DMS79 (cell line): ENCODE results near the gene CD200R1L.

Experiments used
- DNase-seq: peaks from one replicate; lab custom pipeline; 2025; lab: John Stamatoyannopoulos, UW

The CD200R1L gene

DNA sequence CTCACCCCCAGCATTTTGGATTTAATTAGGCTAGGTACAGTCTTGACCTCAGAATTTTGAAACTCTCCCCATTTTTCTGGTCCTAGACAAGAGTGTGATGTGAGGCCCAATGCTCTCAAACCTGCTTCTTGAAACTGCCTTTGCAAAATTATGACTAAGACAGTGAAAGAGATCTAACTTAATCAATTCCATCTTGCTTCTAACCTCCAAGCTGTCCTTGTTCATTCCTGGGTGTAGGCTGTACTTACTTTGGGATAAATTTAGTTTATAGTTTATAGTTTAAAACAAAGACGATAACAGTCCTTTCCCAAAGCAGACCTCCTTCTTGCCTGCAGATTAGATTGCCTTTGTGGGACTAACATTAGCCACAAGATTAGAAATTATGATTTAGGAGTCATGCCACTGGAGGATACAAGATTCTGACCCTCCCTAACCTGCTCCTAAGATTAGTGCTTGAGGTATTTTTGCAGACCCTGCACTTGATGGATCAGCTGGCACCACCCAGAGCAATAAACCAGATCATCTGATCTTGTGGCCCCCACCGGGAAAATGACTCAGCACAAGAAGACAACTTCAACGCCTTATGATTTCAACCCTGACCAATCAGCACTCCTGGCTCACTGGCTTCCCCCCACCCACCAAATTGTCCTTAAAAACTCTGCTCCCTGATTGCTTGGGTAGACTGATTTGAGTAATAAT lies 59.6 kb downstream of the CD200R1L start:
- no peak for DNase-seq

GRCh38 chr3:112786002-112786590 lies 60.6 kb downstream of the CD200R1L start:
- DNase-seq = no peak

DNA sequence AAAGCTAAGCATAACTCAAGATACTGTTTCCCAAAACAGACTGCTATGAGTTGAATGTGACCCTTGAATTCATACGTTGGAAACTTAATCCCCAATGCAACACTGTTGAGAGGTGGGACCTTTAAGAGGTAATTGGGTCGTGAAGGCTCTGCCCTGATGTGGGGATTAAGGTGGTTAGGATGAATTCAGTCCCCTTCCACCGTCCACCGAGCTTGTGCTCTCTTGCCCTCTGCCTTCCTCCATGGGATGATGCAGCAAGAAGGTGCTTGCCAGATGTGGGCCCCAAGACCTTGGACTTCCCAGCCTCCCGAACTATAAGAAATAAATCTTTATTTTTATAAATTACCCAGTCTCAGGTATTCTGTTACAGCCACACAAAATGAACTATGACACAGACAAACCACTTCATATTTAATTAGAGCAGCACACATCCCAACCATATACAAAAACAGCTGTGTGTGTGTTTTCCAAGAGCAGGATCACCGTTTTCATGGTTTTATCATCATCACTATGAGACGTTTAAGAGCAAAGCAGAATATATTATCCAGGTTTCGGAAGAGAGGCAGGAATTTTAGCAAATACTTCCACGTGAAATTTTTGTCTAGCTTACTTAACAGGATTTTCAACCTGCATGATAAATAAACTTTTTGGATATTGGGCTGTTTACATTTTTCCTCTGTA lies 61.2 kb downstream of the CD200R1L start:
- DNase-seq = no peak

GRCh38 chr3:112782491-112782890 lies 64.2 kb downstream of the CD200R1L start:
- DNase-seq = no peak

DNA sequence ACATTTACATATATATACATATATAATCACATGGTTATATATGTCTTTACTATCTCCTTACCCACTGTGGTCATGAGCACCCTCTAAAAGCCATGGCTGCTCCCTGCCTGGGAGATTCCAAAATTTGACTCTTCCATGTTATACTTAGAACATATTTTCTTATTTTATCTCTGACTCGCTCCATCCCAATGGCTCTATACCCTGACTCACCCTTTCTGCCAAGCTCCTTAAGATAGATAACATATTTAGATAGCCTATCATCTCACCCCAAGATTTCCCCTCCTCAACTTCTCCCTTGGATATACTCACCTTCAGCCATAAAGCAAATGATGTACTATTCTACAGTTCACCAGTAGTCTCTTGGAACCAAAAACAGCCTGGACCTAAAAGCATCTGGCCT lies 65.1 kb downstream of the CD200R1L start:
- no peak for DNase-seq

GRCh38 chr3:112779558-112780480 lies 66.8 kb downstream of the CD200R1L start:
- DNase-seq = no peak

GRCh38 chr3:112779011-112779410 lies 67.7 kb downstream of the CD200R1L start:
- DNase-seq = no peak

DNA sequence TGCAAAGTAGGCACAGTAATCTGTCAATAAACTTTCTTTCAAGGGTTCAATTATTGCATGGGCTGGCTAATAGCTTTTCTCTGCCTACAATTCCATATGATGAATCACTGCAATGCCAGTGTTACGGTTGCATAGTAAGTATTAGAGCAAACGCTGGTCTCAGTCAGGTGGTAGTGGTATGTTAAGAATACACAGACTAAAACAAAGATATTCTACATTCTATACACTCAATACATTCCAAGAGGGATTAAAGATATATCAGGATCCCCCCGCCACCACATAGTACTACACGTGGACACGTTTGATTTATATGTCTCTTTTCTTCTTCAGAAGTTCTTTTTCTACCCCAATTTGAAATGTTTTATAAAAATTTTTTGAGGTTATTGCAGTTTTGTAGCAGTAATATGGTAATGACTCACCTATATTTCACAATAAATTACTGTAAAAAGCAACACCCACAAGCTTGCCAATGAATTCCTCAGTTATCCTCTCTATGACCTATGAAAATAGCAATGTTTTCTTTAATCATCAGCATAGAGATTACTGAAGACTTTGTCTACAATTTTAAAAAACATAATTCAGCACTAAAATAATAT lies 68.2 kb downstream of the CD200R1L start:
- DNase-seq = no peak

GRCh38 chr3:112777811-112778210 lies 68.9 kb downstream of the CD200R1L start:
- DNase-seq = no peak

DNA sequence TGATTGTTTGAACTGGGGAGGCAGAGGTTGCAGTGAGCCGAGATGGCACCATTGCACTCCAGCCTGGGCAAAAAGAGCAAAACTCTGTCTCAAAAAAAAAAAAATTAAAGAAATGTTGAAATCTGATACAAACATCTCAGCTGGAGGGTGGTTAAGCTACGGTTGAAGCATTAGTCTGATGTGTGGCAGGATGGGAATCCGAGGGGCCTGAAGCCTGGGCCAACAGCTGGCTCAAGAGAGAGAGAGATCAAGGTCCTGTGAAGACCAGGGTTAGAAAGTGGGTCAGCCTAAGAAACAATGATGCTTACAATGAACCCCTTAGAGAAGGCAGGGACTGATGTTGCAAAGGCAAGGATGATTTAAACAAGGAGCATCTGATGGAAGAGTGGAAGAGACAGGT lies 69.8 kb downstream of the CD200R1L start:
- no peak for DNase-seq

DNA sequence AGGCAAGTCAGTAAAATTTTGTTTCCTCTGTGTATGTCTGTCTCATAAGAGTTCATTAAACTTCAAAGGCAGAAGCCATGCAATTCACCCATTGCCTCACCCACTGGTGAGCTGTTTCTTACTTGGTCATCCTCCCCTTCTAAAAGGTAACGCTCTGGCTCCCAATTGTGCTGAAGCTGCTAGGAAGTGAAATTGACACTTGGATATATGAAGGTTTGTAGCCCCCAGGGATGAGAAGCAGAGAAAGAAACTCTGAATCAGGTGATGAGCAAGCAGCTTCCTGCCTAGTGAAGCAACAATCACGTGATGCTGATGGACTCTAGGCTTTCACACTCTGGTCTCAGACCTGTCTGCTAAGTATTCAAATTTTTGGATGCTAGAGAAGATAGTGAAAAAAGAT lies 70.7 kb downstream of the CD200R1L start:
- DNase-seq = no peak

DNA sequence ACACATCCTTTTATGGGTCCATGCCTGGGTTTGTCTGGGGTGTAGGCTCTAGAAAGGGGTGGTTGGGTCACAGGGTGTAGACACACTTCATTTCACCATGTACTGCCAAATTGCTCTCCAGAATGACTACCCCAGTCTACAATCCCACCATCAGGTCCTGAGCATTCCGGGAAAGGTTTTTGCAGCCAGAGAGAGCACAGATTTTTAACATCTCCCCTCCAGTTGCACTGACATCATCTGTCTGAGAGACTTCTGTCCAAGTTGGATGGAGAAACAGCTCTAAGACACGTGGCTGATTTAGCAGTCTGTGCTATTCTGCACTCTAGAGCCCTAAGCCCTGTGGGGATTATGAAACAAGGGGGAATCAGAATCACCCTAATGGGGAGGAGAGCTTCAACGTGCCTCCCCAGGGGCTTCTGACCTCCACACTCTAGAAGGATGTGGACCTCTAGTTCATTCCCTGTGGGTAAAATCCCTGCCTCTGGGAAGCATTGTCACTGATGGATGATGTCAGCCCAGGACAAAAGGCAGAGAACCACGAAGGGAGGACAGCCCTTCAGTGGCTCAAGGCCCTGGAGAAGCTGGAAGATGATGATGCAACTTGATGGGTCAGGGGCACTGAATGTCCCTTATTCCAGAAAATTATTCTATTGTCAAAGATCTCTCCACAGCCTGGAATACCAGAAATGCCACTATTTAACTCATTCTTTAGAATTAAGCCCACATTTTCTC lies 71.5 kb downstream of the CD200R1L start:
- no peak for DNase-seq

DNA sequence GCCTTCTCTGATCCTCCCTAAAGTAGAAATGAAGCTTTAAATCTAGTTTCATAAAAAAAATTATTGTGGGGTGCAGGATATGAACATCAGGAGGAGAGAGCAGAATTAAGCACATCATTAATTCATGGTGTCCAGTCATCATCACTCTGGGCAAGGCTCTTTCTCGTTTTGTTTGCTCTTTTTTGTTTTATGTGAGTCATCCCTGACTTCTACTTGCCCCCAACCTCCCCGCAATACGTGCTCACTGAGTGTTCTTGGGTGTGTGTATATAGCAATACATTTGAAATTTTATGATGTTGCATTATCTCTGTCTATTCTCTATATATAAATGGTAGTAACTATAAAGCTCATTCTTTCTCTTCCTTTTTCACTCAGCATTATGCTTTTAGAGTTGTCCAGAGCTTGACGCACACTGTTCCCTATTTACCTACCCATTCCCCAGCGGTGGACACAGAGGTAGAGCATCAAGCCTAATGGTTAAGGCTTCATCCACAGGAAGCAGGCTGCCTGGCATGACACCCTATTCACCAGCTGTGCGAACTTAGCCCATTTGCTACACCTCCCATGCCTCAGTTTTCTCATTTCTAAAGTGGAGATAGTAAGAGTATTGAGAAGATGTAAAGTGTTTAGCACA lies 72.3 kb downstream of the CD200R1L start:
- no peak for DNase-seq

DNA sequence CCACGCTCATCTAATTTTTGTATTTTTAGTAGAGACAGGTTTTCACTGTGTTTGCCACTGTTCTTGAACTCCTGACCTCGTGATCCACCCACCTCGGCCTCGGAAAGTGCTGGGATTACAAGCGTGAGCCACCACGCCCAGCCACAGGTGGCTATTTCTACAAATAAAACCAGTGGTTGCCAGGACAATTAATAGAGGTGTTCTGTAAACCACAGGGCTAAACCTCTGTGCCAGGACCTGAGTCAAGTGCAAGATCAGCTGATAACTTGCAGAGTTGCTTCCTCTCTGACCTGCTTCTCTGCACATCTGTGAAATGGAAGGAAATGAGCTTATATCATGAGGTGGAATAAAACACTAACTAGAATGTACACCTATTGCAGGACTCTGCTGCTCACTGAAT lies 72.8 kb downstream of the CD200R1L start:
- DNase-seq = no peak

DNA sequence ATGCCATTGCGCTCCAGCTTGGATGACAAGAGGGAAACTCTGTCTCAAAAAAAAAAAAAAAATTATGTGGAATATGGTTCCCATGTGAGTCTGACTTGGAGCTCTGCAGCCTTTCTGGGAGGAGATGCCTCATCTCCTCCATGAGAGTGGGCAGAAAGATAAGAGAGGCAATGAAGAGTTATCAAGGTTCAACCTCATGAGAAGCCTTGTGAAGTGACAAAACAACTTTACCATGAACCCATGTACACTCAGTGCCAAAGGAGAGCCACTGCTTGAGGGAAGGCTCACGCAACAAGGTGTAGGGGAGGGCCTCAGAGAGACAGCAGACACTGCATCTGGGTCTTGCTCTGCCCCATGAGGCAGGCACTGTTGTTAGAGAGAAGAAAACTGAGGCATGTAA lies 75.7 kb downstream of the CD200R1L start:
- no peak for DNase-seq

DNA sequence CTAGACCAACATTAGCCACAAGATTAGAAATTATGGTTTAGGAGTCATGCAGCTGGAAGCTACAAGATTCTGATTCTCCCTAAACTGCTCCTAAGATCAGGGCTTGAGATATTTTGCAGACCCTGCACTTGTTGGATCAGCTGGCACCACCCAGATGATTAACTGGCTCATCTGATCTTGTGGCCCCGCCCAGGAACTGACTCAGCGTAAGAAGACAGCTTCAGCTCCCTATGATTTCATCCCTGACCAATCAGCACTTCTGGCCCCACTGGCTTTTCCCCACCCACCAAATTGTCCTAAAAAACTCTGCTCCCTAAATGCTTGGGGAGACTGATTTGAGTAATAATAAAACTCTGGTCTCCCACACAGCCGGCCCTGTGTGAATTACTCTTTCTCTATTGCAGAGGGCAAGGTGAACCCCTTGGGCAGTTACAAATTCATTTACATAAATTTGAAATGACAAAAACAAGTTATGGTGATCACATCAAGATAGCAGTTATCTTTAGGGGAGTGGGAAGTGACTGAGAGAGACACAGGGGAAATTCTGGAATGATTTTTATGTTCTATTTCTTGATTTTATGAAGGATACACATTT lies 76.5 kb downstream of the CD200R1L start:
- DNase-seq = no peak

DNA sequence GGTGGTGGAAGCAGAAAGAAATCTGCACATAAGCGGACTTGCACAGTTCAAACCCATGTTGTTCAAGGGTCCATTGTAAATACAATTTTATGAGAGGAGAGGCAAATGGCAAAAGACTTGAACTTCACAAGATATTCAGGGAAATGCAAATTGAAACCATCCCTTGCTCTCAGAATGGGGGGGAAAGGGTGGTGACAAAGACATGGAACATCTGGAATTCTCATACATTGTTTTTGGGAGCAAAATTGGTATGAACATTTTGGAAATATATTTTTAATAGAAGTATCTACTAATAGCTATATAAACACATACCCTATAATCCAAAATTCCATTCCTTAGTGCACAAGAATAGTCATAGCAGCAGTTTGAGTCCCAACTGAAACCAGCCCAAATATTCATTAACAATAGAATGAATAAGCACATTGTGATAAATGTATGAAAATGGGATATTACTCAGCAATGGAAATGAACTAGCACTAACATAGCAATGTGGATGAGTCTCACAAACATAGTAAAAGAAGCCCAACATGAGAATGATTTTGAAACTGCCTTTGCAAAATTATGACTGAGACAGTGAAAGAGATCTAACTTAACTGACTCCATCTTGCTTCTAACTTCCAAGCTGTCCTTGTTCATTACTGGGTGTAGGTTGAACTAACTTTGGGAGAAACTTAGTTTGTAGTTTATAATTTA lies 77.2 kb downstream of the CD200R1L start:
- no peak for DNase-seq

GRCh38 chr3:112767777-112768176 lies 78.9 kb downstream of the CD200R1L start:
- no peak for DNase-seq

DNA sequence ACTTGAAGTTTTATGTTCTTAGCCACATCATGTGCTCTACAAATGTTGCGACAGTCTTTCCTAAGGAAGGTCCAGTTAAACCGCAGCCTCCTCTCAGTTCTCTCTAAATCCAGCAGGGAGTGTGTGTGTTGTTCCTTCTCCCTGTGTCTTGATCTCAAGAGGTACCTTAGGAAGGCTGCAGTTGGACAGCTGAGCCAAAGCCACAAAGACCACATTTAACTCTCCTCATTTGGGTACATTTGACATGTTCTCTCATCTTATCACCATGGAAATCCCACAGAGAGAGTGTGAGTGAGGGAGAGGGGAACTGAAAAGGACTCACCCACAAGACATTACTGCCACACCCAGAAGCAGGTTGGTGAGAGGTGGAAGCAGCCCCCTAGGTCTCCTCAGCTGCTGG lies 79.5 kb downstream of the CD200R1L start:
- DNase-seq = no peak
